Fibroblast of lung (primary cell): ENCODE measurements around the gene WWOX. TPM values are rescaled to one million over a fixed set of nuclear protein-coding genes. Genes with fewer than 3 reads are reported as not detected.

Experiments
- DNase-seq, 2 donors: peaks; one replicate each; pipeline versions ENCODE4 v3.0.0 to v3.0.0-alpha.2; 2010; ENCODE audit warnings: low read depth in 2 of 2
- H2AFZ ChIP-seq: 2 replicates; pipeline ENCODE4 v1.5.1; 2012; ENCODE audit warnings: low read length, control low read depth, inconsistent platforms
- H3K27ac ChIP-seq: 2 replicates; pipeline ENCODE4 v1.5.1; 2011; ENCODE audit warnings: low read length, control low read depth; ENCODE audit not compliant: insufficient read depth
- H3K27me3 ChIP-seq: 2 replicates; pipeline ENCODE4 v1.5.1; 2011; ENCODE audit warnings: mild to moderate bottlenecking, low read length; ENCODE audit not compliant: control insufficient read depth, insufficient read depth
- H3K36me3 ChIP-seq: 2 replicates; pipeline ENCODE4 v1.5.1; 2011; ENCODE audit warnings: low read length; ENCODE audit not compliant: control insufficient read depth, insufficient read depth
- H3K4me1 ChIP-seq: 2 replicates; pipeline ENCODE4 v1.5.1; 2011; ENCODE audit warnings: low read length; ENCODE audit not compliant: control insufficient read depth, insufficient read depth; ENCODE audit errors: extremely low read depth
- H3K4me2 ChIP-seq: 2 replicates; pipeline ENCODE4 v1.5.1; 2011; ENCODE audit warnings: low read length, control low read depth; ENCODE audit not compliant: insufficient read depth; ENCODE audit errors: extremely low read depth
- H3K4me3 ChIP-seq, 4 experiments: fragments of 200-600 bp in 1 of 4; sonication (generic) in 1 of 4; replicated peaks in 1 of 4; 2 replicates each; pipeline ENCODE4 v1.5.1; 2011 to 2016; ENCODE audit warnings: low read length in 4 of 4, low read depth in 3 of 4, mild to moderate bottlenecking in 3 of 4, control low read depth in 2 of 4, inconsistent platforms in 1 of 4, mixed read lengths in 1 of 4; ENCODE audit not compliant: insufficient read depth in 1 of 4; ENCODE audit errors: control extremely low read depth in 1 of 4
- H3K79me2 ChIP-seq: 2 replicates; pipeline ENCODE4 v1.5.1; 2012; ENCODE audit warnings: mild to moderate bottlenecking, low read length, inconsistent platforms; ENCODE audit not compliant: control insufficient read depth, insufficient read depth
- H3K9ac ChIP-seq: 2 replicates; pipeline ENCODE4 v1.5.1; 2011; ENCODE audit warnings: mild to moderate bottlenecking, low read length, control low read depth; ENCODE audit not compliant: insufficient read depth
- H3K9me3 ChIP-seq: 2 replicates; pipeline ENCODE4 v1.5.1; 2012; ENCODE audit warnings: low read depth, low read length; ENCODE audit not compliant: control insufficient read depth, insufficient read depth
- H4K20me1 ChIP-seq: 2 replicates; pipeline ENCODE4 v1.5.1; 2011; ENCODE audit warnings: low read length; ENCODE audit not compliant: control insufficient read depth, insufficient read depth; ENCODE audit errors: extremely low read depth
- EZH2 ChIP-seq: IDR thresholded peaks from 2 replicates; pipeline ENCODE4 v1.5.1; 2012; ENCODE audit warnings: low read length, control low read depth, mild to moderate bottlenecking; ENCODE audit errors: missing control alignments
- polyA plus RNA-seq, 2 donors: library from polyadenylated mRNA; depleted of rRNA in 1 of 2; stranded (reverse) in 1 of 2; unstranded in 1 of 2; fragments of >200 nt; gene quantifications; 2 replicates each; pipeline ENCODE4 v1.2.1, GENCODE V29; 2011 to 2012; ENCODE audit warnings: missing spikeins in 1 of 2
- total RNA-seq: library from RNA; depleted of rRNA; stranded (reverse); fragments of >200 nt; gene quantifications from 2 replicates; pipeline ENCODE4 v1.2.1, GENCODE V29; 2014
- TF ChIP-seq, protein P1 (sequence below), 2 donors: IDR thresholded peaks in 1 of 2; conservative IDR thresholded peaks in 1 of 2; 1 replicate in 1 of 2; 2 replicates in 1 of 2; pipeline ENCODE4 v1.5.1; 2011 to 2012; ENCODE audit warnings: low read length in 2 of 2, control low read depth in 1 of 2, inconsistent platforms in 1 of 2, low read depth in 1 of 2, mild to moderate bottlenecking in 1 of 2

Gene WWOX
- total and polyA plus RNA-seq, 2 donors (not counting 1 experiment from before 2014, with no cell fraction given) = 5.6 to 16.3 TPM

DNA sequence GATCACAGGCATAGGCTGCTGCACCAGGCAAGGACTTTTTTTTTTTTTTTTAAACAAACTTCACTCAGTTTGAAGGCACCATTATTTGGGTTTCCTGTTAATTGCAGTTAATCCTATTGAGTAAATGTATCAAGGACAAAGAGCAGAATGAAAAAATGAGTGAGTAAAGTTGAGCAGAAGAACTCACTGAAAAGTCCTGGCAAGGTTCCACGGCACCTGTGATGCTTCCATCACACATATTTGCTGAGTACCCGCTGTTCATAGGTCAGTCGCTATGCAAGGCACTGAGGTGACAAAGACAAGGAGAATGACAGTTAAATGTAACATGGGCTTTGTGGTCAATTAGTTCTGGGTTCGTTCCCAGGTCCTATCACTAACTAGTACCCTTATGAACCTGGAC lies 831.1 kb downstream of the WWOX start:
- no peak overlapping the region for H3K9ac ChIP-seq
- no peak overlapping the region for H3K4me2 ChIP-seq
- H3K4me1 ChIP-seq = no peaks in the 10 kb centered on the region
- TF ChIP-seq, protein P1, sequence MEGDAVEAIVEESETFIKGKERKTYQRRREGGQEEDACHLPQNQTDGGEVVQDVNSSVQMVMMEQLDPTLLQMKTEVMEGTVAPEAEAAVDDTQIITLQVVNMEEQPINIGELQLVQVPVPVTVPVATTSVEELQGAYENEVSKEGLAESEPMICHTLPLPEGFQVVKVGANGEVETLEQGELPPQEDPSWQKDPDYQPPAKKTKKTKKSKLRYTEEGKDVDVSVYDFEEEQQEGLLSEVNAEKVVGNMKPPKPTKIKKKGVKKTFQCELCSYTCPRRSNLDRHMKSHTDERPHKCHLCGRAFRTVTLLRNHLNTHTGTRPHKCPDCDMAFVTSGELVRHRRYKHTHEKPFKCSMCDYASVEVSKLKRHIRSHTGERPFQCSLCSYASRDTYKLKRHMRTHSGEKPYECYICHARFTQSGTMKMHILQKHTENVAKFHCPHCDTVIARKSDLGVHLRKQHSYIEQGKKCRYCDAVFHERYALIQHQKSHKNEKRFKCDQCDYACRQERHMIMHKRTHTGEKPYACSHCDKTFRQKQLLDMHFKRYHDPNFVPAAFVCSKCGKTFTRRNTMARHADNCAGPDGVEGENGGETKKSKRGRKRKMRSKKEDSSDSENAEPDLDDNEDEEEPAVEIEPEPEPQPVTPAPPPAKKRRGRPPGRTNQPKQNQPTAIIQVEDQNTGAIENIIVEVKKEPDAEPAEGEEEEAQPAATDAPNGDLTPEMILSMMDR (conservative IDR thresholded peaks at IDR 0.05 in 1 of 2, IDR thresholded peaks at IDR 0.05 in 1 of 2; ENCODE audit: low read depth in 1 of 2, low read length in 2 of 2) = no peak
- TF ChIP-seq EZH2 = no peak
- H4K20me1 ChIP-seq = no peaks in the 10 kb centered on the region
- no peaks in the 10 kb centered on the region for H3K9me3 ChIP-seq
- H3K4me3 ChIP-seq = no peak overlapping the region
- DNase-seq = no peak
- no peaks in the 10 kb centered on the region for H3K79me2 ChIP-seq
- H3K27me3 ChIP-seq = no peaks in the 10 kb centered on the region
- H3K27ac ChIP-seq = no peak overlapping the region
- H3K36me3 ChIP-seq = no peaks in the 10 kb centered on the region
- no peak overlapping the region for H2AFZ ChIP-seq

DNA sequence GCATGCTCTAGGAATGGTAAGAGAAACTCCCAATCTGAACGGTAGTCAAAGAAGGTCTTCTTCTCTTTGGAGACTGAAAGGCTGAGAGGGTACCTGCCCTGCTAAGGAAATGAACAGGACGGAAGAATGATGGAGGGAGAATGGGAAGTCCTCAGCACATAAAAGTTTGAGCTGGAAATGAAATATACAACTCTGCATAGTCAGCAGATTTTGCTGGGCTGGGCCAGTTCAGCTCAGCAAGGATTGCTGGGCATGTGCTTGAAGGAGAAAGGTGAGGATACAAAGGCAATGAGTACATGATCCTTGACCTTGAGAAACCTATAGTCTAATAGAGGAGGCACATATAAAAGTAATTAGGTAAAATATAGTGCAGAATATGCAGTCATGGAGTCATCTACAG lies 831.8 kb downstream of the WWOX start:
- Histone ChIP-seq H2AFZ (no peak overlapping the region), H3K9me3 (no peaks in the 10 kb centered on the region), H3K9ac (no peak overlapping the region), H3K4me3 (no peak overlapping the region), H3K27me3 (no peaks in the 10 kb centered on the region), H3K79me2 (no peaks in the 10 kb centered on the region), H3K27ac (no peak overlapping the region), H3K4me1 (no peaks in the 10 kb centered on the region), H4K20me1 (no peaks in the 10 kb centered on the region), H3K4me2 (no peak overlapping the region), H3K36me3 (no peaks in the 10 kb centered on the region)
- TF ChIP-seq, protein P1 (conservative IDR thresholded peaks at IDR 0.05 in 1 of 2, IDR thresholded peaks at IDR 0.05 in 1 of 2; ENCODE audit: low read depth in 1 of 2, low read length in 2 of 2) = no peak
- no peak for DNase-seq

DNA sequence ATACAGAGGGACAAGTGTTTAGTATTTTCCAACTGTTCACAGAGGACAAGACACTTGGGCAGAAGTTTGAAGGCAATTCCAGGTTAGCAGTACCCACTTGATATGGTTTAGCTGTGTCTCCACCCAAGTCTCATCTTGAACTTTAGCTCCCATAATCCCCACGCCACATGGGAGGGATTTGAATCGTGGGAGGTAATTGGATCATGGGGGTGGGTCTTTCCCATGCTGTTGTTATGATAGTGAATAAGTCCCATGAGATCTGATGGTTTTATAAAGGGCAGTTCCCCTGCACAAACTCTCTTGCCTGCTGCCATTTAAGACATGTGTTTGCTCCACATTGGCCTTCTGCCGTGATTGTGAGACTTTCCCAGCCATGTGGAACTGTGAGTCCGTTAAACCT lies 832.2 kb downstream of the WWOX start:
- TF ChIP-seq EZH2 = no peak
- Histone ChIP-seq H4K20me1 (no peaks in the 10 kb centered on the region), H3K4me2 (no peak overlapping the region), H3K9me3 (no peaks in the 10 kb centered on the region), H3K4me3 (no peak overlapping the region), H3K79me2 (no peaks in the 10 kb centered on the region), H3K27me3 (no peaks in the 10 kb centered on the region), H3K9ac (no peak overlapping the region), H2AFZ (no peak overlapping the region), H3K27ac (no peak overlapping the region), H3K36me3 (no peaks in the 10 kb centered on the region), H3K4me1 (no peaks in the 10 kb centered on the region)
- DNase-seq = no peak
